Dermis microvascular lymphatic vessel endothelial cell (primary cell): ENCODE data around the gene PCDHB10. TPM values are rescaled to one million over a fixed set of nuclear protein-coding genes. Genes with fewer than 3 reads are reported as not detected.

Experiments
- DNase-seq, 2 donors: peaks; one replicate each; pipeline versions ENCODE4 v3.0.0 to v3.0.0-alpha.2; 2010; ENCODE audit warnings: low read depth in 2 of 2
- total RNA-seq: library from RNA; depleted of rRNA; stranded (reverse); fragments of >200 nt; gene quantifications from 2 replicates; pipeline ENCODE4 v1.2.1, GENCODE V29; 2014

Gene PCDHB10
- total RNA-seq, 1 donor from 2014 or later = 0.39 TPM

DNA sequence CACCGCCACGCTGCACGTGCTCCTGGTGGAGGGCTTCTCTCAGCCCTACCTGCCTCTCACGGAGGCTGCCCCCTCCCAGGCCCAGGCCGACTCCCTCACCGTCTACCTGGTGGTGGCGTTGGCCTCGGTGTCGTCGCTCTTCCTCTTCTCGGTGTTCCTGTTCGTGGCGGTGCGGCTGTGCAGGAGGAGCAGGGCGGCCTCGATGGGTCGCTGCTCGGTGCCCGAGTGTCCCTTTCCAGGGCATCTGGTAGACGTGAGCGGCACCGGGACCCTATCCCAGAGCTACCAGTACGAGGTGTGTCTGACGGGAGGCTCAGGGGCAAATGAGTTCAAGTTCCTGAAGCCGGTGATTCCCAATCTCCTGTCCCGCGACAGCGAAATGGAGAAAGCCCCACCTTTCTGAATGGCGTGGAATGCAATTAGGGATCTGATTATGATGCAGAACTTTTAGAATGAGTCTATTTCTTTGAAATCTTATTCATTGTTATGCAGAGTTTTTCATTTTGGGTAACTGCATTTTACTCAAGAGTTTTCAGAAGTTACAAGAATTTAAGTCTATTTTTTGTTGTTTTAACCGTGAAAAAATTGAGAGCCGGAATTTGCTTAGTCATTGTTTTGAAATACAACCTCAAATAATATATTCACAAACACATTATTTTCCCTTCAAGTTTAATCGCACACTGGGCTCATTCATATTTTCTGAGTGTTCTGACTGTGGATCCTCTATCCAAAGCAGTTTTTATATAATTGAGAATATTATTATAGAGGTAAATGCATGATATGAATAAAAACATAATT is 44.6 kb downstream of the PCDHB10 start:
- no peak for DNase-seq

DNA sequence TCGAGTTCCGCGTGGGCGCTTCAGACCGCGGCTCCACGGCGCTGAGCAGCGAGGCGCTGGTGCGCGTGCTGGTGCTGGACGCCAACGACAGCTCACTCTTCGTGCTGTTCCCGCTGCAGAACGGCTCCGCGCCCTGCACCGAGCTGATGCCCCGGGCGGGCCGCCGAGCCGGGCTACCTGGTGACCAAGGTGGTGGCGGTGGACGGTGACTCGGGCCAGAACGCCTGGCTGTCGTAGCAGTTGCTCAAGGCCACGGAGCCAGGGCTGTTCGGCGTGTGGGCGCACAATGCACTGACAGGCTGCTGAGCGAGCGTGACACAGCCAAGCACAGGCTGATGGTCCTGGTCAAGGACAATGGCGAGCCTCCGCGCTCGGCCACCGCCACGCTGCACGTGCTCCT is 49.3 kb downstream of the PCDHB10 start:
- DNase-seq = no peak

Other genes starting within 250 kb of the PCDHB10 start
- gene PCDHAC2, start 225.9 kb upstream of the PCDHB10 start, total RNA-seq = 0.13 TPM in 2 replicates
- gene PCDHB1, start 141.0 kb upstream of the PCDHB10 start, total RNA-seq = not detected in 2 replicates
- gene PCDHB2, start 97.7 kb upstream of the PCDHB10 start, total RNA-seq = 0.39 and 1.3 TPM in 2 replicates
- 0.26 and 1.1 TPM in 2 replicates for gene PCDHB3, start 91.9 kb upstream of the PCDHB10 start, total RNA-seq
- under 0.01 and 0.13 TPM in 2 replicates for gene PCDHB4, start 70.5 kb upstream of the PCDHB10 start, total RNA-seq
- gene PCDHB5, start 57.1 kb upstream of the PCDHB10 start, total RNA-seq = 0.51 and 1.4 TPM in 2 replicates
- gene PCDHB6, start 42.3 kb upstream of the PCDHB10 start, total RNA-seq = under 0.01 and 0.13 TPM in 2 replicates
- gene PCDHB7, start 19.7 kb upstream of the PCDHB10 start, total RNA-seq = 0.26 and 1.4 TPM in 2 replicates
- gene PCDHB8, start 14.6 kb upstream of the PCDHB10 start, total RNA-seq = 0.38 and 0.51 TPM in 2 replicates
- 0.13 and 0.76 TPM in 2 replicates for gene PCDHB16, start 10.0 kb upstream of the PCDHB10 start, total RNA-seq
- gene PCDHB9, start 5.2 kb upstream of the PCDHB10 start, total RNA-seq = 0.13 and 0.25 TPM in 2 replicates
- 0.13 and 0.89 TPM in 2 replicates for gene PCDHB11, start 7.3 kb downstream of the PCDHB10 start, total RNA-seq
- 0.26 and 0.76 TPM in 2 replicates for gene PCDHB12, start 16.4 kb downstream of the PCDHB10 start, total RNA-seq
- 0.51 and 1.9 TPM in 2 replicates for gene PCDHB13, start 21.6 kb downstream of the PCDHB10 start, total RNA-seq
- 0.51 and 1.3 TPM in 2 replicates for gene PCDHB14, start 31.0 kb downstream of the PCDHB10 start, total RNA-seq
- gene PCDHB15, start 53.0 kb downstream of the PCDHB10 start, total RNA-seq = 0.26 and 0.76 TPM in 2 replicates
- gene SLC25A2, start 111.7 kb downstream of the PCDHB10 start, total RNA-seq = under 0.01 and 0.13 TPM in 2 replicates
- gene TAF7, start 128.4 kb downstream of the PCDHB10 start, total RNA-seq = 51.2 and 51.5 TPM in 2 replicates
- 0.26 and 0.51 TPM in 2 replicates for gene PCDHGA1, start 138.2 kb downstream of the PCDHB10 start, total RNA-seq
- gene PCDHGA2, start 146.4 kb downstream of the PCDHB10 start, total RNA-seq = 0.39 and 1.1 TPM in 2 replicates
- 0.13 and 0.63 TPM in 2 replicates for gene PCDHGA3, start 151.5 kb downstream of the PCDHB10 start, total RNA-seq
- gene PCDHGB1, start 157.7 kb downstream of the PCDHB10 start, total RNA-seq = 0.39 and 1.1 TPM in 2 replicates
- 0.90 and 2.1 TPM in 2 replicates for gene PCDHGA4, start 162.7 kb downstream of the PCDHB10 start, total RNA-seq
- gene PCDHGB2, start 167.6 kb downstream of the PCDHB10 start, total RNA-seq = 0.64 and 1.9 TPM in 2 replicates
- 0.26 and 0.63 TPM in 2 replicates for gene PCDHGA5, start 171.8 kb downstream of the PCDHB10 start, total RNA-seq
- gene PCDHGB3, start 177.9 kb downstream of the PCDHB10 start, total RNA-seq = 1.9 and 3.8 TPM in 2 replicates
- 1.2 and 2.4 TPM in 2 replicates for gene PCDHGA6, start 181.5 kb downstream of the PCDHB10 start, total RNA-seq
- gene PCDHGA7, start 190.4 kb downstream of the PCDHB10 start, total RNA-seq = 0.64 and 1.5 TPM in 2 replicates
- gene PCDHGB4, start 195.3 kb downstream of the PCDHB10 start, total RNA-seq = 6.4 and 10.6 TPM in 2 replicates
- 0.64 and 1.1 TPM in 2 replicates for gene PCDHGA8, start 200.3 kb downstream of the PCDHB10 start, total RNA-seq
- gene PCDHGB5, start 205.6 kb downstream of the PCDHB10 start, total RNA-seq = 6.4 and 9.7 TPM in 2 replicates
- gene PCDHGA9, start 210.4 kb downstream of the PCDHB10 start, total RNA-seq = 1.4 and 2.4 TPM in 2 replicates
- 1.5 and 2.7 TPM in 2 replicates for gene PCDHGB6, start 215.7 kb downstream of the PCDHB10 start, total RNA-seq
- 3.0 and 6.2 TPM in 2 replicates for gene PCDHGA10, start 220.6 kb downstream of the PCDHB10 start, total RNA-seq
- gene PCDHGB7, start 225.3 kb downstream of the PCDHB10 start, total RNA-seq = 3.7 and 8.2 TPM in 2 replicates
- 4.0 and 5.4 TPM in 2 replicates for gene PCDHGA11, start 228.7 kb downstream of the PCDHB10 start, total RNA-seq
- 3.5 and 3.9 TPM in 2 replicates for gene PCDHGA12, start 238.2 kb downstream of the PCDHB10 start, total RNA-seq